ENCODE measurements around the gene ZC3H13. TPM values are rescaled to one million over a fixed set of nuclear protein-coding genes. Genes with fewer than 3 reads are reported as not detected.

Gene ZC3H13
- total RNA-seq, 1 experiment from 2014 or later: 45.0 TPM

DNA sequence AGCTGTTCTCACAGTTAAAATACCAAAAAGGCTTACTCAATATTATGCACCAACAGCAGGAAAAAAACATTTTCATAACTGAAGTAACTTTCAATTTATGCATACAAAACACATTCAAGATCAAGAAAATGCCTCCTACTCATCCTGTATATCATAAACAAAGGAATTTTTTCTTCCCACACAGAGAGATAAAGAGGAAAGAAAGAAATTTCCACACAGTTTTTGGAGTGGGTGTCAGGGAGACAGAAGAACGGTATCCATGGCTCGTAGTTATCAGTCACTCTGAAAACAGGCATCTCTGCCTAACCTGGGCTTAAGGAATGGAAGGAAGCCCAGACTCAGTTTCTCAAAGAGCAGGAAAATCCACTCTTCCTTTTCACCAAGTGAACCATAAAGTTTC lies 108.6 kb downstream of the ZC3H13 start:
- Mint-ChIP-seq H3K4me3 (ENCODE audit: unreplicated experiment) (no peak overlapping the region), H3K9me3 (ENCODE audit: unreplicated experiment) (no peaks in the 10 kb centered on the region), H3K27me3 (ENCODE audit: insufficient read depth, unreplicated experiment) (no peaks in the 10 kb centered on the region), H3K27ac (ENCODE audit: unreplicated experiment) (no peak overlapping the region), H3K4me1 (ENCODE audit: low read depth, unreplicated experiment) (no peaks in the 10 kb centered on the region), H3K36me3 (ENCODE audit: insufficient read depth, unreplicated experiment) (no peaks in the 10 kb centered on the region)
- no peak for TF ChIP-seq CTCF (IDR thresholded peaks at IDR 0.05; ENCODE audit: insufficient read depth in 1 of 2, low read depth in 1 of 2, low read length in 1 of 2, severe bottlenecking in 1 of 2, unreplicated experiment in 1 of 2)
- ChIA-PET CTCF (no interaction called here), POLR2A (no interaction called here)
- Histone ChIP-seq H3K27me3 (replicated peaks; ENCODE audit: control insufficient read depth, insufficient read depth, low read length) (peaks cover 2% of the 10 kb centered on the region; the same call in 1 of the 2 replicates), H3K4me1 (no peaks in the 10 kb centered on the region), H3K9me3 (no peaks in the 10 kb centered on the region), H3K36me3 (ENCODE audit: control insufficient read depth, insufficient read depth, low read length) (no peaks in the 10 kb centered on the region), H3K4me3 (ENCODE audit: low read depth, low read length) (no peak overlapping the region)
- intact Hi-C loops (cut with micrococcal nuclease; ENCODE audit: unreplicated experiment): no loop called here
- no TSS peak for BruUV-seq (replicated peaks)
- no peak for DNase-seq

GRCh38 chr13:45943120-45943519 lies 109.4 kb downstream of the ZC3H13 start:
- Mint-ChIP-seq H3K4me3 (ENCODE audit: unreplicated experiment) (no peak overlapping the region), H3K4me1 (ENCODE audit: low read depth, unreplicated experiment) (no peaks in the 10 kb centered on the region), H3K27ac (ENCODE audit: unreplicated experiment) (no peak overlapping the region), H3K9me3 (ENCODE audit: unreplicated experiment) (no peaks in the 10 kb centered on the region), H3K27me3 (ENCODE audit: insufficient read depth, unreplicated experiment) (no peaks in the 10 kb centered on the region), H3K36me3 (ENCODE audit: insufficient read depth, unreplicated experiment) (no peaks in the 10 kb centered on the region)
- intact Hi-C loops (cut with micrococcal nuclease; ENCODE audit: unreplicated experiment): no loop called here
- no peak for DNase-seq
- no peak for TF ChIP-seq CTCF (IDR thresholded peaks at IDR 0.05; ENCODE audit: insufficient read depth in 1 of 2, low read depth in 1 of 2, low read length in 1 of 2, severe bottlenecking in 1 of 2, unreplicated experiment in 1 of 2)
- no TSS peak for BruUV-seq (replicated peaks)
- CTCF ChIA-PET: no interaction called here
- Histone ChIP-seq H3K27me3 (replicated peaks; ENCODE audit: control insufficient read depth, insufficient read depth, low read length) (peaks cover 2% of the 10 kb centered on the region; the same call in 1 of the 2 replicates), H3K9me3 (no peaks in the 10 kb centered on the region), H3K36me3 (ENCODE audit: control insufficient read depth, insufficient read depth, low read length) (no peaks in the 10 kb centered on the region), H3K4me1 (no peaks in the 10 kb centered on the region), H3K4me3 (ENCODE audit: low read depth, low read length) (no peak overlapping the region)
- POLR2A ChIA-PET: no interaction called here

GRCh38 chr13:45941261-45941660 lies 111.3 kb downstream of the ZC3H13 start:
- Histone ChIP-seq H3K27me3 (replicated peaks; ENCODE audit: control insufficient read depth, insufficient read depth, low read length) (peaks cover 2% of the 10 kb centered on the region; the same call in 1 of the 2 replicates), H3K4me3 (ENCODE audit: low read depth, low read length) (no peak overlapping the region), H3K4me1 (no peaks in the 10 kb centered on the region; the same call in 1 of the 2 replicates), H3K9me3 (no peaks in the 10 kb centered on the region), H3K36me3 (ENCODE audit: control insufficient read depth, insufficient read depth, low read length) (no peaks in the 10 kb centered on the region)
- H3K4me3 Mint-ChIP-seq (ENCODE audit: unreplicated experiment): no peak overlapping the region
- peaks cover 6% of the 10 kb centered on the region for H3K4me1 Mint-ChIP-seq (ENCODE audit: low read depth, unreplicated experiment)
- no peaks in the 10 kb centered on the region for H3K9me3 Mint-ChIP-seq (ENCODE audit: unreplicated experiment)
- H3K36me3 Mint-ChIP-seq (ENCODE audit: insufficient read depth, unreplicated experiment): no peaks in the 10 kb centered on the region
- no TSS peak for BruUV-seq (replicated peaks)
- no peak for DNase-seq
- H3K27me3 Mint-ChIP-seq (ENCODE audit: insufficient read depth, unreplicated experiment): no peaks in the 10 kb centered on the region
- CTCF ChIA-PET: no interaction called here
- no peak overlapping the region for H3K27ac Mint-ChIP-seq (ENCODE audit: unreplicated experiment)
- no peak for TF ChIP-seq CTCF (IDR thresholded peaks at IDR 0.05; ENCODE audit: insufficient read depth in 1 of 2, low read depth in 1 of 2, low read length in 1 of 2, severe bottlenecking in 1 of 2, unreplicated experiment in 1 of 2)
- POLR2A ChIA-PET: no interaction called here
- intact Hi-C loops (cut with micrococcal nuclease; ENCODE audit: unreplicated experiment): no loop called here
